ENCODE data around the gene BPIFA1.

BPIFA1 gene

GRCh38 chr20:33217052-33217451, 18.7 kb upstream of the BPIFA1 start, which contains the start of gene BPIFA3:
TSS of gene BPIFA3 (plus strand) at chr20:33217352. CDS start at chr20:33217537, 185 bp downstream.
- Histone ChIP-seq H3K9ac (ENCODE audit: low read length) (no peak within 1 kb of the TSS), H3K4me3 (ENCODE audit: low read length) (no peak within 1 kb of the TSS), H3K27me3 (ENCODE audit: control insufficient read depth, insufficient read depth, low read length) (no peaks in the 10 kb centered on the region), H3K9me3 (ENCODE audit: control insufficient read depth, low read depth, low read length) (no peaks in the 10 kb centered on the region), H3K27ac (ENCODE audit: low read length) (no peak within 1 kb of the TSS), H3K36me3 (ENCODE audit: control insufficient read depth, low read depth, low read length) (no peaks in the 10 kb centered on the region), H3K4me1 (ENCODE audit: control insufficient read depth, low read depth, low read length) (no peaks in the 10 kb centered on the region)

- Histone ChIP-seq H3K4me1 (ENCODE audit: control insufficient read depth, low read depth, low read length) (no peaks in the 10 kb centered on the region), H3K9me3 (ENCODE audit: control insufficient read depth, low read depth, low read length) (no peaks in the 10 kb centered on the region), H3K9ac (ENCODE audit: low read length) (no peak overlapping the region), H3K36me3 (ENCODE audit: control insufficient read depth, low read depth, low read length) (no peaks in the 10 kb centered on the region), H3K27me3 (ENCODE audit: control insufficient read depth, insufficient read depth, low read length) (no peaks in the 10 kb centered on the region), H3K4me3 (ENCODE audit: low read length) (no peak overlapping the region), H3K27ac (ENCODE audit: low read length) (no peak overlapping the region)
These were observed 11.4 kb upstream of the BPIFA1 start for GRCh38 chr20:33224399-33224798.

GRCh38 chr20:33229843-33230242, 6.0 kb upstream of the BPIFA1 start:
- Histone ChIP-seq H3K36me3 (ENCODE audit: control insufficient read depth, low read depth, low read length) (no peaks in the 10 kb centered on the region), H3K27ac (ENCODE audit: low read length) (no peak overlapping the region), H3K4me1 (ENCODE audit: control insufficient read depth, low read depth, low read length) (no peaks in the 10 kb centered on the region), H3K4me3 (ENCODE audit: low read length) (no peak overlapping the region), H3K9ac (ENCODE audit: low read length) (no peak overlapping the region), H3K9me3 (ENCODE audit: control insufficient read depth, low read depth, low read length) (no peaks in the 10 kb centered on the region), H3K27me3 (ENCODE audit: control insufficient read depth, insufficient read depth, low read length) (no peaks in the 10 kb centered on the region)

GRCh38 chr20:33231237-33231636, 4.6 kb upstream of the BPIFA1 start:
- Histone ChIP-seq H3K4me1 (ENCODE audit: control insufficient read depth, low read depth, low read length) (no peaks in the 10 kb centered on the region), H3K27ac (ENCODE audit: low read length) (no peak overlapping the region), H3K4me3 (ENCODE audit: low read length) (no peak overlapping the region), H3K9me3 (ENCODE audit: control insufficient read depth, low read depth, low read length) (no peaks in the 10 kb centered on the region), H3K27me3 (ENCODE audit: control insufficient read depth, insufficient read depth, low read length) (no peaks in the 10 kb centered on the region), H3K9ac (ENCODE audit: low read length) (no peak overlapping the region), H3K36me3 (ENCODE audit: control insufficient read depth, low read depth, low read length) (no peaks in the 10 kb centered on the region)

GRCh38 chr20:33232486-33233072, 3.2 kb upstream of the BPIFA1 start:
- Histone ChIP-seq H3K27me3 (ENCODE audit: control insufficient read depth, insufficient read depth, low read length) (no peaks in the 10 kb centered on the region), H3K4me1 (ENCODE audit: control insufficient read depth, low read depth, low read length) (no peaks in the 10 kb centered on the region), H3K36me3 (ENCODE audit: control insufficient read depth, low read depth, low read length) (no peaks in the 10 kb centered on the region), H3K27ac (ENCODE audit: low read length) (no peak overlapping the region), H3K4me3 (ENCODE audit: low read length) (no peak overlapping the region), H3K9ac (ENCODE audit: low read length) (no peak overlapping the region), H3K9me3 (ENCODE audit: control insufficient read depth, low read depth, low read length) (no peaks in the 10 kb centered on the region)

GRCh38 chr20:33233129-33233774, 2.5 kb upstream of the BPIFA1 start:
- Histone ChIP-seq H3K27ac (ENCODE audit: low read length) (no peak overlapping the region), H3K36me3 (ENCODE audit: control insufficient read depth, low read depth, low read length) (no peaks in the 10 kb centered on the region), H3K4me3 (ENCODE audit: low read length) (no peak overlapping the region), H3K4me1 (ENCODE audit: control insufficient read depth, low read depth, low read length) (no peaks in the 10 kb centered on the region), H3K9ac (ENCODE audit: low read length) (no peak overlapping the region), H3K27me3 (ENCODE audit: control insufficient read depth, insufficient read depth, low read length) (no peaks in the 10 kb centered on the region), H3K9me3 (ENCODE audit: control insufficient read depth, low read depth, low read length) (no peaks in the 10 kb centered on the region)

GRCh38 chr20:33234050-33234449, 1.7 kb upstream of the BPIFA1 start:
- Histone ChIP-seq H3K4me1 (ENCODE audit: control insufficient read depth, low read depth, low read length) (no peaks in the 10 kb centered on the region), H3K9me3 (ENCODE audit: control insufficient read depth, low read depth, low read length) (no peaks in the 10 kb centered on the region), H3K4me3 (ENCODE audit: low read length) (no peak overlapping the region), H3K27ac (ENCODE audit: low read length) (no peak overlapping the region), H3K36me3 (ENCODE audit: control insufficient read depth, low read depth, low read length) (no peaks in the 10 kb centered on the region), H3K9ac (ENCODE audit: low read length) (no peak overlapping the region), H3K27me3 (ENCODE audit: control insufficient read depth, insufficient read depth, low read length) (no peaks in the 10 kb centered on the region)

GRCh38 chr20:33236351-33236750, 555 bp downstream of the BPIFA1 start:
- Histone ChIP-seq H3K27me3 (ENCODE audit: control insufficient read depth, insufficient read depth, low read length) (no peaks in the 10 kb centered on the region), H3K36me3 (ENCODE audit: control insufficient read depth, low read depth, low read length) (no peaks in the 10 kb centered on the region), H3K9ac (ENCODE audit: low read length) (no peak overlapping the region), H3K27ac (ENCODE audit: low read length) (no peak overlapping the region), H3K4me3 (ENCODE audit: low read length) (no peak overlapping the region), H3K9me3 (ENCODE audit: control insufficient read depth, low read depth, low read length) (no peaks in the 10 kb centered on the region), H3K4me1 (ENCODE audit: control insufficient read depth, low read depth, low read length) (no peaks in the 10 kb centered on the region)

- Histone ChIP-seq H3K9ac (ENCODE audit: low read length) (no peak overlapping the region), H3K4me1 (ENCODE audit: control insufficient read depth, low read depth, low read length) (no peaks in the 10 kb centered on the region), H3K36me3 (ENCODE audit: control insufficient read depth, low read depth, low read length) (no peaks in the 10 kb centered on the region), H3K4me3 (ENCODE audit: low read length) (no peak overlapping the region), H3K9me3 (ENCODE audit: control insufficient read depth, low read depth, low read length) (no peaks in the 10 kb centered on the region), H3K27ac (ENCODE audit: low read length) (no peak overlapping the region), H3K27me3 (ENCODE audit: control insufficient read depth, insufficient read depth, low read length) (no peaks in the 10 kb centered on the region)
These were observed 2.2 kb downstream of the BPIFA1 start for GRCh38 chr20:33237989-33238388.

- H3K9me3 ChIP-seq (ENCODE audit: control insufficient read depth, low read depth, low read length) = no peaks in the 10 kb centered on the region
- H3K36me3 ChIP-seq (ENCODE audit: control insufficient read depth, low read depth, low read length) = no peaks in the 10 kb centered on the region
- H3K27me3 ChIP-seq (ENCODE audit: control insufficient read depth, insufficient read depth, low read length) = no peaks in the 10 kb centered on the region
- H3K4me3 ChIP-seq (ENCODE audit: low read length) = no peak overlapping the region
- H3K4me1 ChIP-seq (ENCODE audit: control insufficient read depth, low read depth, low read length) = no peaks in the 10 kb centered on the region
- no peak overlapping the region for H3K27ac ChIP-seq (ENCODE audit: low read length)
- no peak overlapping the region for H3K9ac ChIP-seq (ENCODE audit: low read length)
These were observed 3.6 kb downstream of the BPIFA1 start for GRCh38 chr20:33239418-33239817.

GRCh38 chr20:33239979-33240736, 4.4 kb downstream of the BPIFA1 start:
- Histone ChIP-seq H3K9me3 (ENCODE audit: control insufficient read depth, low read depth, low read length) (no peaks in the 10 kb centered on the region), H3K4me1 (ENCODE audit: control insufficient read depth, low read depth, low read length) (no peaks in the 10 kb centered on the region), H3K27ac (ENCODE audit: low read length) (no peak overlapping the region), H3K27me3 (ENCODE audit: control insufficient read depth, insufficient read depth, low read length) (no peaks in the 10 kb centered on the region), H3K36me3 (ENCODE audit: control insufficient read depth, low read depth, low read length) (no peaks in the 10 kb centered on the region), H3K4me3 (ENCODE audit: low read length) (no peak overlapping the region), H3K9ac (ENCODE audit: low read length) (no peak overlapping the region)
